Mesothelial cell of epicardium (in vitro differentiated cells): Measurements from ENCODE around the gene TBC1D8B. TPM values are rescaled to one million over a fixed set of nuclear protein-coding genes. Genes with fewer than 3 reads are reported as not detected.

Experiments
- DNase-seq, 2 experiments: peaks; one replicate each; pipeline ENCODE4 v3.0.0; 2021; ENCODE audit warnings: low spot score in 2 of 2; ENCODE audit not compliant: unreplicated experiment in 2 of 2
- H3K27ac Mint-ChIP-seq: 2 replicates; pipeline ENCODE4 v1.8.0; 2021; ENCODE audit warnings: mixed read lengths
- H3K27me3 Mint-ChIP-seq: 2 replicates; pipeline ENCODE4 v1.8.0; 2021; ENCODE audit warnings: low read depth, mixed read lengths
- H3K36me3 Mint-ChIP-seq: 2 replicates; pipeline ENCODE4 v1.8.0; 2021; ENCODE audit warnings: mixed read lengths
- H3K4me1 Mint-ChIP-seq: 2 replicates; pipeline ENCODE4 v1.8.0; 2021; ENCODE audit warnings: mixed read lengths
- H3K4me3 Mint-ChIP-seq: 2 replicates; pipeline ENCODE4 v1.8.0; 2021; ENCODE audit warnings: mild to moderate bottlenecking, moderate library complexity, mixed read lengths
- H3K9me3 Mint-ChIP-seq: 2 replicates; pipeline ENCODE4 v1.8.0; 2021; ENCODE audit warnings: mixed read lengths
- total RNA-seq: library from RNA; stranded (reverse); gene quantifications from 3 replicates; pipeline ENCODE4 v1.2.1, GENCODE V29; 2021
- TF ChIP-seq, protein P1 (sequence below): fragments of 200-600 bp; sonication (generic); IDR thresholded peaks from one replicate; pipeline ENCODE4 v1.5.0; 2021; ENCODE audit warnings: antibody characterized with exemption; ENCODE audit not compliant: unreplicated experiment

TBC1D8B gene
- total RNA-seq, 1 donor from 2014 or later, result 8.7 TPM

DNA sequence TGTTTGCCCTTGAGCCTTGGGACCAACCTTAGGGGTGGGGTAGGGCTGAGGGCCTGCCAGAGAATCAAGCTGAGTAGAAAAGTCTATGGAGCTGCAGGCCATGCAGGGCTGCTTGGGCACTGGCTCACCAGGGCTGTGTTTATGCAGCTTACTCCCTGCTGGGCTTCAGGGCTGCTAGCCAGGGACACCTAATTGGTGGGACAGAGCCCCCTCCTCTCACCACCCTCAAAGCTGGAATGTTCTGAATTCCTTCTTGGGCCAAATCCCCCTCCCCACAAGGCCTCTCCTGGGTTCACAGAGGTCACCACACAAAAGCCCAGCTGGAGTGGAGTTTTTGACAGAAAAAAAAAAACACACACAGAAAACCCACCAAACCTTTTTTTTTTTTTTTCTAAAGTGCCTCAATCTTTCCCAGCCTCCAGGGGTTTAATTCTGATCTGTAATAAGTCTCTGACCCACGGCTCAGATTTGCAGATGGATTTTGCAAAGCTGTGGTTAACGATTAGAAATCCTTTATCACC lies 117.5 kb downstream of the TBC1D8B start, which contains the start of gene CLDN2:
Gene CLDN2, plus strand, starts transcription at position 471 of the 521 bp plus-strand sequence. CDS start 7,827 bp downstream, outside the sequence.
- Mint-ChIP-seq H3K9me3 (peaks cover 16% of the 10 kb centered on the region), H3K4me1 (peaks cover 4% of the 10 kb centered on the region), H3K27me3 (no peaks in the 10 kb centered on the region), H3K4me3 (no peak within 1 kb of the TSS), H3K27ac (no peak within 1 kb of the TSS), H3K36me3 (no peaks in the 10 kb centered on the region)
- TF ChIP-seq, protein P1, sequence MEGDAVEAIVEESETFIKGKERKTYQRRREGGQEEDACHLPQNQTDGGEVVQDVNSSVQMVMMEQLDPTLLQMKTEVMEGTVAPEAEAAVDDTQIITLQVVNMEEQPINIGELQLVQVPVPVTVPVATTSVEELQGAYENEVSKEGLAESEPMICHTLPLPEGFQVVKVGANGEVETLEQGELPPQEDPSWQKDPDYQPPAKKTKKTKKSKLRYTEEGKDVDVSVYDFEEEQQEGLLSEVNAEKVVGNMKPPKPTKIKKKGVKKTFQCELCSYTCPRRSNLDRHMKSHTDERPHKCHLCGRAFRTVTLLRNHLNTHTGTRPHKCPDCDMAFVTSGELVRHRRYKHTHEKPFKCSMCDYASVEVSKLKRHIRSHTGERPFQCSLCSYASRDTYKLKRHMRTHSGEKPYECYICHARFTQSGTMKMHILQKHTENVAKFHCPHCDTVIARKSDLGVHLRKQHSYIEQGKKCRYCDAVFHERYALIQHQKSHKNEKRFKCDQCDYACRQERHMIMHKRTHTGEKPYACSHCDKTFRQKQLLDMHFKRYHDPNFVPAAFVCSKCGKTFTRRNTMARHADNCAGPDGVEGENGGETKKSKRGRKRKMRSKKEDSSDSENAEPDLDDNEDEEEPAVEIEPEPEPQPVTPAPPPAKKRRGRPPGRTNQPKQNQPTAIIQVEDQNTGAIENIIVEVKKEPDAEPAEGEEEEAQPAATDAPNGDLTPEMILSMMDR, result no peak
- no peak for DNase-seq

DNA sequence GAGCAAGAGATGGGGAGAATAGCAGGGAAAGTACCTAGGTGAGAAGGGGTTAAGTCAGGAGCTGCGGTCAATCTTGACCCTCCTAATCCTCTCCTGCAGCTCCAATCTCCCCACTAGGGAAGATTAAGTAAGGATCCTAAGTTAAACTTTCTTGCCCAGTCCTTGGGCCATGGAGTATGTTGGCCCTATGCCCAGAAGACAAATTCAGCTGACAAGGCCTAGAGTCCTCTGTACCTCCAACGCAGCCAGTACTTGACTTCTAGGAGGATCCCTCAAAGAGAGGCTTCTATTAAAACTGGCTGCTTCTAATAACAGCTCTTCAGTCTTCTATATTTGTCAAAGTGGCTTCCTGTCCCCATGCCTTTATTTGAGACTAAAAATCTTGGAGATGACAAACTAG lies 119.2 kb downstream of the TBC1D8B start:
- no peaks in the 10 kb centered on the region for H3K36me3 Mint-ChIP-seq
- TF ChIP-seq, protein P1, result no peak
- no peak overlapping the region for H3K27ac Mint-ChIP-seq
- DNase-seq, result no peak
- H3K27me3 Mint-ChIP-seq, result no peaks in the 10 kb centered on the region
- peaks cover 12% of the 10 kb centered on the region for H3K9me3 Mint-ChIP-seq
- H3K4me3 Mint-ChIP-seq, result no peak overlapping the region
- H3K4me1 Mint-ChIP-seq, result peaks cover 4% of the 10 kb centered on the region

Other genes starting within 250 kb of the TBC1D8B start
- 1.7 to 2.9 TPM (median 1.8 TPM) in 3 replicates for gene RADX, start 190.7 kb upstream of the TBC1D8B start, total RNA-seq
- gene RNF128, start 76.0 kb upstream of the TBC1D8B start, total RNA-seq, result 0.43 to 0.86 TPM (median 0.58 TPM) in 3 replicates
- gene RIPPLY1, start 100.7 kb downstream of the TBC1D8B start, total RNA-seq, result not detected in 3 replicates
- gene CLDN2, start 117.7 kb downstream of the TBC1D8B start, total RNA-seq, result not detected in 3 replicates
- 22.2 to 23.0 TPM (median 22.9 TPM) in 3 replicates for gene MORC4, start 197.5 kb downstream of the TBC1D8B start, total RNA-seq